Fibroblast of lung (primary cell): ENCODE results near the gene MAP4K4.

Source experiments
- CTCF ChIP-seq, 2 donors: IDR thresholded peaks in 1 of 2; conservative IDR thresholded peaks in 1 of 2; 1 replicate in 1 of 2; 2 replicates in 1 of 2; pipeline ENCODE4 v1.5.1; 2011 to 2012; ENCODE audit warnings: low read length in 2 of 2, control low read depth in 1 of 2, inconsistent platforms in 1 of 2, low read depth in 1 of 2, mild to moderate bottlenecking in 1 of 2
- EZH2 ChIP-seq: IDR thresholded peaks from 2 replicates; pipeline ENCODE4 v1.5.1; 2012; ENCODE audit warnings: low read length, control low read depth, mild to moderate bottlenecking; ENCODE audit errors: missing control alignments

DNA sequence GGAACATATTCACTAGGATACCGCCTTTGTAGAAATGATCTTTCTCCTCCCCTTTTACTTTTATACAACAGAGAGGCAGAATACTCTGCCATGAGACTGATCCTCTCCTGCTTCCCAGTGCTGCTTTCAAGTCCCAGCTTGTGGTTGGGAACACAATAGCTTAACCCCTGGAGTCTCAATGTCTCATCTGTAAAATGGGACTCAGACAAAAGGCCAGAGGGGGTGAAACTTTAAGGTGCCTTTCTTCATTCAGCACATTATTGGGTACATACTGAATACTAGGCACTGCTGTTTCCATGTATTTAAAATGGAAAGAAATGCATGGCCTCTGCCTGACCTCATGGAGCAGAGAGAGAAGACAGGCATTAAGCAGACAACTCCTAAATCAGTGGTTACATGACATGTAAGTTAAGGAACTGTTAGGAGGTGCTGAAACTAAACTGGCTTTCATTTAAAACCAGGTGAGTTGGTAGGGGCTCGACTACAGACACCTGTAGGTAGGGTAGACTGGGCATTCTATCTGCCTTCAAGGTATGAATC, 53.8 kb downstream of the MAP4K4 start:
- TF ChIP-seq CTCF (conservative IDR thresholded peaks at IDR 0.05 in 1 of 2, IDR thresholded peaks at IDR 0.05 in 1 of 2; ENCODE audit: low read depth in 1 of 2, low read length in 2 of 2) (no peak), EZH2 (no peak)
